ENCODE measurements around the gene ZNF619. TPM values are rescaled to one million over a fixed set of nuclear protein-coding genes. Genes with fewer than 3 reads are reported as not detected.
A peak's percentile ranks its signal among the peaks of the same experiment; 100 is the strongest.

ZNF619 gene
- total and polyA plus RNA-seq, 2 of the 13 experiments (the other 11 are each of a cell fraction or from before 2014, with no cell fraction given): 0.83 to 5.2 TPM

- peak; percentile 39; the same call in 1 of the 2 replicates for TF ChIP-seq TBX2 (CRISPR knock-in tag; IDR thresholded peaks at IDR 0.05; ENCODE audit: borderline replicate concordance)
- TF ChIP-seq ZFX (CRISPR knock-in tag; IDR thresholded peaks at IDR 0.05; ENCODE audit: low read depth): peak; percentile 93
- peak in 1 of 2 experiments; percentile 52; a peak in 2 of 4 replicates for TF ChIP-seq HMGXB4 (CRISPR knock-in tag; IDR thresholded peaks at IDR 0.05; ENCODE audit: borderline replicate concordance in 1 of 2, low read depth in 1 of 2)
- no peak for TF ChIP-seq ZNF570 (CRISPR knock-in tag; IDR thresholded peaks at IDR 0.05; ENCODE audit: borderline replicate concordance)
- TF ChIP-seq KDM1A (CRISPR knock-in tag; IDR thresholded peaks at IDR 0.05): no peak
- TF ChIP-seq PHF21A (CRISPR knock-in tag; IDR thresholded peaks at IDR 0.05): peak; percentile 88
- TF ChIP-seq ZFY (CRISPR knock-in tag; IDR thresholded peaks at IDR 0.05): peak; percentile 93
- no peak for TF ChIP-seq AKNA (CRISPR knock-in tag; IDR thresholded peaks at IDR 0.05; ENCODE audit: borderline replicate concordance)
- peak; percentile 86 for TF ChIP-seq ZMAT3 (CRISPR knock-in tag; conservative IDR thresholded peaks at IDR 0.05)
- 0 out of 2 replicates have a peak, but pooled peaks have one; percentile 72 for TF ChIP-seq ZNF83 (CRISPR knock-in tag; IDR thresholded peaks at IDR 0.05; ENCODE audit: borderline replicate concordance)
- peak; percentile 84 for TF ChIP-seq SRSF1 (optimal IDR thresholded peaks at IDR 0.05; ENCODE audit: low read depth, low read length)
- TF ChIP-seq ZNF746 (CRISPR knock-in tag; IDR thresholded peaks at IDR 0.05): 0 out of 2 replicates have a peak, but pooled peaks have one; percentile 7
- TF ChIP-seq ZNF225 (CRISPR knock-in tag; IDR thresholded peaks at IDR 0.05): peak; percentile 95
- no peak for TF ChIP-seq ZBTB46 (CRISPR knock-in tag; IDR thresholded peaks at IDR 0.05; ENCODE audit: borderline replicate concordance)
- peak; percentile 50 for TF ChIP-seq ZNF781 (CRISPR knock-in tag; IDR thresholded peaks at IDR 0.05; ENCODE audit: borderline replicate concordance, not compliant biosample characterization)
- TF ChIP-seq GPN1 (CRISPR knock-in tag; IDR thresholded peaks at IDR 0.05; ENCODE audit: borderline replicate concordance): no peak
- TF ChIP-seq FOSL2 (CRISPR knock-in tag; IDR thresholded peaks at IDR 0.05): peak; percentile 61
- TF ChIP-seq ZNF501 (CRISPR knock-in tag; IDR thresholded peaks at IDR 0.05): peak; percentile 92
- peak; percentile 76 for TF ChIP-seq XRCC5 (optimal IDR thresholded peaks at IDR 0.05; ENCODE audit: low read length)
Measured at GRCh38 chr3:40452876-40453730, 23.8 kb upstream of the ZNF619 start (continued).

Data from HepG2 (cell line).